Measurements from ENCODE around the gene GLRX.

DNA sequence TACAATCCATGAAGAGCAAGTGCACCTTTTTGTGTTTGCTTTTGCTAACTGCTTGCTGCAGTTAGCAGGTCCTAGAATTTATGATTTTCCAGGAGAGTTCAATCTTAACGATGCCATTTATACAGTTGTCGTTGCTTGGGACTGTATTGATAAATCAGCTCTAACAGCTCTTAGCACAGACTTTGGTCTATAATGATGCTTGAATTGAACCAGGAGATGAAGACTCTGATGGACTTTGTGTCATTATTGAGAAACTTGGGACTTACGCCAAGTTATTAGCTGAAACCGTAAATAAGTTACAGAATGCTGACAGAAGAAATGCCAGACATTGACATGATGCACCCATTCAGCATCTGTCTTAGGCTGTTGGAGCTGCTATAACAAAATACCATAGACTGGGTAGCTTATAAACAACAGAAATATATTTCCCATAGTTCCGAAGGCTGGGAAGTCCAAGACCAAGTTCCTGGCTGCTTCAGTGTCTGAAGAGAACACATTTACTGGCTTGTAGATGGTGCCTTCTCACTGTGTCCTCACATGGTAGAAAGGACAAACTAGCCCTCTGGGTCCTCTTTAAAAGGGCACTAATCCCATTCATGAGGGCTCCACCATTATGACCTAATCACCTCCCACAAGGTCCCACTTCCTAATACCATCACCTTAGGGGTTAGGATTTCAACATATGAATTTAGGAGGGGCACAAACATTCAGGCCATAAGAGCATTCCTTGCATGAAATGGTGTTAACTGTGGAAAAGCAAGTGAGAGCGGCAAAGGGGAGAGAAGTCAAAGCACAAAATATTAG lies 17.6 kb downstream of the GLRX start:
- TF ChIP-seq CTCF (IDR thresholded peaks at IDR 0.05): no peak
- no peak for TF ChIP-seq POLR2A (IDR thresholded peaks at IDR 0.05)

Data from heart left ventricle (tissue), 13 donors.